Activated naive CD8-positive, alpha-beta T cell treated with anti-CD3 and anti-CD28 coated beads, Interleukin-2, amount 50 U/mL, for 16 hours (primary cell): ENCODE measurements around the gene TRIP6.

Experiments
- DNase-seq: peaks from one replicate; pipeline ENCODE4 v3.0.0-alpha.2; 2020; ENCODE audit warnings: low read depth, low spot score

The TRIP6 gene

GRCh38 chr7:100873599-100874299 lies 6.6 kb downstream of the TRIP6 start:
- no peak for DNase-seq

- DNase-seq = no peak
These were observed 7.1 kb downstream of the TRIP6 start for GRCh38 chr7:100874300-100874576.

GRCh38 chr7:100874577-100875355 lies 7.6 kb downstream of the TRIP6 start, which contains the start of gene SRRT:
Gene SRRT (plus strand): TSS chr7:100875103. CDS start chr7:100875591, 488 bp downstream.
- DNase-seq = peak; percentile 96

GRCh38 chr7:100875356-100875751 lies 8.2 kb downstream of the TRIP6 start:
- no peak for DNase-seq

GRCh38 chr7:100878013-100878412 lies 10.8 kb downstream of the TRIP6 start:
- no peak for DNase-seq

GRCh38 chr7:100878685-100879084 lies 11.5 kb downstream of the TRIP6 start:
- DNase-seq = no peak

GRCh38 chr7:100879685-100880261 lies 12.6 kb downstream of the TRIP6 start:
- DNase-seq = no peak

- no peak for DNase-seq
These were observed 13.5 kb downstream of the TRIP6 start for GRCh38 chr7:100880645-100881044.

- DNase-seq = no peak
These were observed 13.9 kb downstream of the TRIP6 start for GRCh38 chr7:100881136-100881535.

- DNase-seq = no peak
These were observed 15.0 kb downstream of the TRIP6 start for GRCh38 chr7:100882201-100882600.

GRCh38 chr7:100882785-100883526 lies 15.8 kb downstream of the TRIP6 start:
- DNase-seq = no peak

- DNase-seq = no peak
These were observed 17.7 kb downstream of the TRIP6 start for GRCh38 chr7:100884736-100885439.

GRCh38 chr7:100885440-100886141 lies 18.4 kb downstream of the TRIP6 start:
- DNase-seq = no peak

GRCh38 chr7:100886142-100886935 lies 19.2 kb downstream of the TRIP6 start:
- no peak for DNase-seq

- no peak for DNase-seq
These were observed 19.8 kb downstream of the TRIP6 start for GRCh38 chr7:100886936-100887515.

GRCh38 chr7:100887516-100888290 lies 20.5 kb downstream of the TRIP6 start:
- DNase-seq = no peak

- DNase-seq = no peak
These were observed 21.3 kb downstream of the TRIP6 start for GRCh38 chr7:100888291-100888987.

- DNase-seq = no peak
These were observed 22.0 kb downstream of the TRIP6 start, which contains the start of gene UFSP1 for GRCh38 chr7:100888988-100889750. Gene UFSP1 (minus strand): TSS chr7:100889715. CDS start chr7:100889271, 444 bp downstream.
